Rectal smooth muscle tissue (tissue), 1 donor: ENCODE results near the gene VPS13D.
A peak's percentile ranks its signal among the peaks of the same experiment; 100 is the strongest.
"Not testable (repeated sequence)": the region's sequence is repeated elsewhere in the genome, so short reads cannot be mapped to it uniquely, and the experiment has no call there.

Experiments
- H3K27ac ChIP-seq: one replicate; pipeline ENCODE4 v1.7.0; 2013; ENCODE audit warnings: low read depth, low read length, inconsistent platforms
- H3K27me3 ChIP-seq: one replicate; pipeline ENCODE4 v1.7.0; 2013; ENCODE audit warnings: low read length; ENCODE audit not compliant: control insufficient read depth, insufficient read depth
- H3K36me3 ChIP-seq: one replicate; pipeline ENCODE4 v1.7.0; 2013; ENCODE audit warnings: low read length; ENCODE audit not compliant: control insufficient read depth, insufficient read depth
- H3K4me1 ChIP-seq: one replicate; pipeline ENCODE4 v1.7.0; 2013; ENCODE audit warnings: low read length; ENCODE audit not compliant: control insufficient read depth, insufficient read depth
- H3K4me3 ChIP-seq: one replicate; pipeline ENCODE4 v1.7.0; 2013; ENCODE audit warnings: low read length
- H3K9ac ChIP-seq: one replicate; pipeline ENCODE4 v1.7.0; 2013; ENCODE audit warnings: low read length

Gene VPS13D

DNA sequence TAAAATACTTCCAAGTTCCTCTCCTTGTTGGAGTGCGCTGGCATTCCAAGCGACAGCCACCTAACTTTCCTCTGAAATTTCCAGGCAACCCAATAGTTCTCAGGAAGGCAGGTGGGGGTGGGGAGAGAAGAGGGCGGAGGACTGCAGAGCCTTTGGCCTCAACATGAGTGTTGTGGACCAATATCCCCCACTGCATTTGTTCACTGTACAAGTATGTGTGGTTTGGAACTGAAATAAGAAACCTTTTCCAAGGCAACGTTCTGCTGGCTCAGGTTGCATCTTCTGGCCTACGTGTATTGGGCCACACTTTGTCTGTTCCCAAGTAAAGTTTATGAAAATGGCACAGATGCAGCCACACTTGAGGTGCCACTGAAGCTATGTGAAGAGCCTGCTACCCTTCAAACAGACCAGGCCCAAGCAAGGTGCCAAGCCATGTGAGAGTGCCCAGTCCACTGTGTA, 234.8 kb downstream of the VPS13D start:
- no peaks in the 10 kb centered on the region for H3K27me3 ChIP-seq
- H3K27ac ChIP-seq: peak overlapping the region; percentile 82
- peaks cover 54% of the 10 kb centered on the region for H3K4me1 ChIP-seq
- no peak overlapping the region for H3K9ac ChIP-seq
- no peaks in the 10 kb centered on the region for H3K36me3 ChIP-seq
- no peak overlapping the region for H3K4me3 ChIP-seq

GRCh38 chr1:12465126-12465525, 235.3 kb downstream of the VPS13D start:
- Histone ChIP-seq H3K27ac (peak overlapping the region; percentile 82), H3K4me1 (peaks cover 56% of the 10 kb centered on the region), H3K4me3 (no peak overlapping the region), H3K36me3 (no peaks in the 10 kb centered on the region), H3K9ac (no peak overlapping the region), H3K27me3 (no peaks in the 10 kb centered on the region)

DNA sequence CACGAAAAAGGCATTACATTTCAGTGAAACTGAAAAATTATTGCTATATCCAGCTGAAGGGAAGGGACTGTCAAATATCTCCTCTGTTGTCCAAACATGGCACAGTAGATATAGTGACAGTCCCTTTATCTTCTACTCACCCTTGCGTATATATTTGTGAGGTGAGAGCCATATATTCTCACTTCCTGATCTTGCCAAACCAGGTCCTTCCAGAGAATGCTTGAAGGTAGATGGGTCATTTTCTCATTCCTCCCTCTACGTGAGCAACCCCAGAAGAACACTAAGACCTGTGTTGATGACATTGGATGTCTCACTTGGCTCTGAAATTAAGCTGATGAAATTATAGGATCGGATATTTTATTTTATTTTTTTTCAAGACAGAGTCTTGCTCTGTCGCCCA, 237.0 kb downstream of the VPS13D start:
- Histone ChIP-seq H3K27me3 (no peaks in the 10 kb centered on the region), H3K4me1 (peaks cover 45% of the 10 kb centered on the region), H3K9ac (no peak overlapping the region), H3K4me3 (no peak overlapping the region), H3K27ac (no peak overlapping the region), H3K36me3 (no peaks in the 10 kb centered on the region)

- H3K27ac ChIP-seq: no peak overlapping the region
- no peaks in the 10 kb centered on the region for H3K36me3 ChIP-seq
- no peak overlapping the region for H3K4me3 ChIP-seq
- H3K27me3 ChIP-seq: no peaks in the 10 kb centered on the region
- H3K4me1 ChIP-seq: peaks cover 36% of the 10 kb centered on the region
- H3K9ac ChIP-seq: no peak overlapping the region
Observed at GRCh38 chr1:12467570-12468286, 237.9 kb downstream of the VPS13D start.

- H3K4me3 ChIP-seq: no peak overlapping the region
- no peak overlapping the region for H3K9ac ChIP-seq
- no peak overlapping the region for H3K27ac ChIP-seq
- no peaks in the 10 kb centered on the region for H3K27me3 ChIP-seq
- H3K4me1 ChIP-seq: peaks cover 31% of the 10 kb centered on the region
- H3K36me3 ChIP-seq: no peaks in the 10 kb centered on the region
Observed at GRCh38 chr1:12468323-12468722, 238.5 kb downstream of the VPS13D start.

DNA sequence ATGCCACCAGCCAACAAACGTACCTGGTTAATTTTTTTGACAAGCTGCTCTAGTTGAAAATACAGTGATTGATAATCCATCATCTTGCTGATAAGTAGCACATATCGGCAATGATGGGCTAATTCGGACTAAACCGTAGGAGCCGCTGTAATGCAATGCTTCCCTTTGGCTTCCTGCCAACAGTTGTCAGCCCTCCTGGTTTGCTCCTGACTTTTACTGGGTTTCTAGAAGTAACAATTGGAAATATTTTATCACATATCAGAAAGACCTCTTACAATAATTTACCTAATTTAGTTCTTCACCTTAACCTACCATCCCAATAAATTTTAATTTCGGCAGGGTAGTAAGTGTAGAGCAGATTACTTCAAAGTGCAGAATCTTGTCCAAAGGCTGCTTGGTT, 239.7 kb downstream of the VPS13D start:
- H3K4me1 ChIP-seq: peaks cover 30% of the 10 kb centered on the region
- H3K4me3 ChIP-seq: no peak overlapping the region
- H3K9ac ChIP-seq: no peak overlapping the region
- no peaks in the 10 kb centered on the region for H3K36me3 ChIP-seq
- H3K27me3 ChIP-seq: no peaks in the 10 kb centered on the region
- H3K27ac ChIP-seq: no peak overlapping the region

- Histone ChIP-seq H3K27me3 (no peaks in the 10 kb centered on the region), H3K36me3 (no peaks in the 10 kb centered on the region), H3K4me3 (no peak overlapping the region), H3K9ac (no peak overlapping the region), H3K27ac (no peak overlapping the region), H3K4me1 (peaks cover 28% of the 10 kb centered on the region)
Observed at GRCh38 chr1:12469990-12470389, 240.2 kb downstream of the VPS13D start.

DNA sequence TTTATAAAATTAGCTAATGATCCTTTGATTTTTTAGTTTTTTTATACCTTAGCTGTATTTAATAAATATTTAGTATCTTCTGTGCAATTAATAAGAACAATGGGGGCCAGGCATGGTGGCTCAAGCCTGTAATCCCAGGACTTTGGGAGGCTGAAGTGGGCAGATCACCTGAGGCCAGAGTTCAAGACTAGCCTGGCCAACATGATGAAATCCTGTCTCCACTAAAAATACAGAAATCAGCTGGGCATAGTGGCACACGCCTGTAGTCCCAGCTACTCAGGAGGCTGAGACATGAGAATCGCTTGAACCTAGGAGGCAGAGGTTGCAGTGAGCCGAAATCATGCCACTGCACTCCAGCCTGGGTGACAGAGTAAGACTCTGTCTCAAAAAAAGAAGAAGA, 241.1 kb downstream of the VPS13D start:
- H3K36me3 ChIP-seq, H3K27ac ChIP-seq, H3K4me3 ChIP-seq, H3K9ac ChIP-seq, H3K27me3 ChIP-seq: not testable (repeated sequence)
- H3K4me1 ChIP-seq: peaks cover 31% of the 10 kb centered on the region

GRCh38 chr1:12472156-12472797, 242.4 kb downstream of the VPS13D start:
- Histone ChIP-seq H3K27ac (peak overlapping the region; percentile 91), H3K4me3 (no peak overlapping the region), H3K27me3 (no peaks in the 10 kb centered on the region), H3K9ac (no peak overlapping the region), H3K4me1 (peaks cover 33% of the 10 kb centered on the region), H3K36me3 (no peaks in the 10 kb centered on the region)

DNA sequence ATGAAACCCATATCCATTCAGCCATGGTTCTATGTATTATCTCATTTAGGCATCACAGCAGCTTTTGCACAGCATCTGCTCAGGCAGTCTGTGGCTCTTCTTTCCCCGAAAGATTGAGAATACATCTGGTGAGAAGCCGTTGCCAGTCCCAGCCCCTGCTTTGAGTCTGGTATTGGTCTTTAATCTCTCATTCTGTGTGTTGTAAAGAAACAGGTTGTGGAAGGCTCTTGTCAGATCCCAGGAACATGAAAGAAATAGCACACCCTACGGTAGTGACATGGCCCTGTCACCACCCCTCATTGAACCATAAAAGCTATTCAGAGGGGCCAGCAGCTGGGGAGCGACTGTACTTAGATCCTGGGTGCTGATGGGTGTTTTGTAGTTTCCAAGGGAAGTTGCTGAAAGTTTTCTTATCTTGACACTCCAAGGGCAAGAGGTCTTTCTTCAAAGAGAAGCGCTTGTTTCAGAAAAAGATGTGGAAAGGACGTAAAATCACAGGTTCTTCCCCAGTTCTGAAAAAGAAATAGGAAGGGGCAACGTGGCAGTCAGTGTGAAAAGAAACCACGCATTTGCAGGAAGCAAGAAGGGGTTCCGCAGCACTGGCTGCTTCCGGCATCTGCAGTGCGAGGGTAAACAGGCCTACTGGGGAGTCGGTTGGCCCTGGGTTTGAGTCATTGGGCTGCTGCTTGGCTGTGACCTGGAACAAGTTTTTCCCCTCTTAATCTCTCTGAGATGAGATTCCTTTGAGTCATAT, 243.1 kb downstream of the VPS13D start:
- Histone ChIP-seq H3K9ac (no peak overlapping the region), H3K4me1 (peaks cover 40% of the 10 kb centered on the region), H3K27me3 (no peaks in the 10 kb centered on the region), H3K27ac (peak overlapping the region; percentile 91), H3K4me3 (no peak overlapping the region), H3K36me3 (no peaks in the 10 kb centered on the region)

GRCh38 chr1:12473596-12474362, 243.9 kb downstream of the VPS13D start:
- Histone ChIP-seq H3K36me3 (no peaks in the 10 kb centered on the region), H3K9ac (no peak overlapping the region), H3K27ac (peak overlapping the region; percentile 91), H3K27me3 (no peaks in the 10 kb centered on the region), H3K4me1 (peaks cover 47% of the 10 kb centered on the region), H3K4me3 (no peak overlapping the region)

DNA sequence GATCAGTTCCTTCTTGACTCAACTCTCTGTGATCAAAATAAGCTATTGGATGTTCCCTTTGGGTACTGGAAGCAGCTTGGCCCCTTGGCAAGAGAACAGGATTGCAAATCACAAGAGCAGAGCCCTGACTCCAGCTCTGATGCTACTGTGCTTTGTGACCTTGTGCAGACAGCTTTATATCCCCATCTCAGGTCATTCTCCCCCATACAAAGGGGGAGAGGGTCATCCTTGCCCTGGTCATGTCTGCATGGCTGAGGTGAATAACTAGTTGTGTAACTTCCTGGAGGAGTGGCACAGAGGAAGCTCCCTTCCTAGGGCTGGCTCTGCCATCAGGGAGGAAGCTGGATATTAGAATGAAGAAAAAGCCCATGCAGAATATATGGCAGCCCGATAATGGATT, 245.3 kb downstream of the VPS13D start:
- H3K27ac ChIP-seq: peak overlapping the region; percentile 91
- H3K27me3 ChIP-seq: no peaks in the 10 kb centered on the region
- peak overlapping the region; percentile 40 for H3K4me3 ChIP-seq
- peak overlapping the region; percentile 6 for H3K9ac ChIP-seq
- no peaks in the 10 kb centered on the region for H3K36me3 ChIP-seq
- peaks cover 50% of the 10 kb centered on the region for H3K4me1 ChIP-seq
